Pancreas (tissue), 10 donors: Measurements from ENCODE around the gene TSHZ2. TPM values are rescaled to one million over a fixed set of nuclear protein-coding genes. Genes with fewer than 3 reads are reported as not detected.

Experiments used
- ATAC-seq, 4 donors: fragments of 200-7000 bp; cut with Tn5 transposase; one replicate each; pipeline versions ENCODE4 v1.8.0 to v1.9.1; 2020; ENCODE audit warnings: mild to moderate bottlenecking in 4 of 4, moderate library complexity in 4 of 4
- DNase-seq, 6 donors: peaks; one replicate each; pipeline ENCODE4 v3.0.0-alpha.2; 2020
- FAIRE-seq: peaks from 2 replicates; lab custom pipeline; 2012; peaks lifted over from hg19 to GRCh38; lab: Jason Lieb, UNC
- H3K27ac ChIP-seq, 4 donors: fragments of 200-600 bp; sonication (generic); 1 replicate in 3 of 4; 2 replicates in 1 of 4; pipeline versions ENCODE4 v1.5.0 to v1.8.0; 2020
- H3K27me3 ChIP-seq, 4 donors: fragments of 200-600 bp; one replicate each; pipeline ENCODE4 v1.8.0; 2021
- H3K36me3 ChIP-seq, 3 donors: fragments of 200-600 bp; sonication (generic) in 1 of 3; one replicate each; pipeline versions ENCODE4 v1.5.0 to v1.8.0; 2020 to 2021
- H3K4me1 ChIP-seq, 3 donors: fragments of 200-600 bp; one replicate each; pipeline ENCODE4 v1.8.0; 2021
- H3K4me3 ChIP-seq, 4 donors: fragments of 200-600 bp; sonication (generic) in 2 of 4; one replicate each; pipeline versions ENCODE4 v1.5.0 to v1.8.0; 2020 to 2021
- H3K9me3 ChIP-seq, 4 donors: fragments of 200-600 bp; one replicate each; pipeline ENCODE4 v1.8.0; 2021
- CTCF ChIP-seq, 4 donors: fragments of 200-600 bp; sonication (generic) in 3 of 4; IDR thresholded peaks; one replicate each; pipeline versions ENCODE4 v1.5.0 to v1.8.0; 2021; ENCODE audit warnings: antibody characterized with exemption in 4 of 4
- WGBS, 2 donors: extraction: QIAGEN DNeasy Blood & Tissue Kit; methylation state at CpG; one replicate each; pipeline ENCODE4 v1.1.7; 2013; 5-methylcytosine and 5-hydroxymethylcytosine counted together
- intact Hi-C, 3 donors: fragments of 100-400 bp; cut with DNase I; formaldehyde crosslinking; loops; one replicate each; pipeline versions ENCODE4 v1.11.1 to v1.14.2; 2022
- polyA plus RNA-seq, 2 donors: library from polyadenylated mRNA; stranded (reverse); fragments of 200-250 nt; gene quantifications; one replicate each; pipeline ENCODE4 v1.2.3, GENCODE V29; 2013
- total RNA-seq, 6 donors: library from RNA; stranded (reverse); fragmentation: NEBNext Ultra II Directional in 4 of 6; extraction: Animal tissue kit (Norgen Biotek cat#: 25700) in 4 of 6; gene quantifications; one replicate each; pipeline versions ENCODE4 v1.2.1 to v1.2.4, GENCODE V29; 2021 to 2023
- donor health status: healthy with polysubstance abuse.
- donor health status: DM: no; HTN: no; CAD: no; lungs with moderate emphysema.
- donor health status: DM: no; HTN: no; CAD: no.
- donor health status: control.
- donor health status: control.
- donor health status: Bipolar disorder and iron deficiency.
- donor health status: DM: yes; HTN: yes; CAD: no.
- donor health status: DM: no; HTN: no; CAD: no.
- donor health status: DM: no; HTN: no; CAD: no.
- donor health status: DM: yes; HTN: yes; CAD: no.

The TSHZ2 gene
- total and polyA plus RNA-seq, 8 donors, result 2.2 to 23.5 (median 4.5) TPM

- Histone ChIP-seq H3K36me3 (no peaks in the 10 kb centered on the region), H3K4me3 (no peak overlapping the region), H3K27ac (no peak overlapping the region), H3K9me3 (no peaks in the 10 kb centered on the region), H3K27me3 (no peaks in the 10 kb centered on the region), H3K4me1 (no peaks in the 10 kb centered on the region)
- no peak for ATAC-seq
- DNase-seq, result no peak
- intact Hi-C loops, result no loop called here
- TF ChIP-seq CTCF (IDR thresholded peaks at IDR 0.05), result no peak
- 69 to 75% methylated on average over 2 of the region's 2 CpGs for WGBS, 2 donors
- FAIRE-seq, result no peak
Measured at GRCh38 chr20:53097371-53097770, 125.2 kb downstream of the TSHZ2 start.

- H3K27ac ChIP-seq, result no peak overlapping the region
Measured at GRCh38 chr20:53097791-53098190, 125.6 kb downstream of the TSHZ2 start.

GRCh38 chr20:53098621-53099020 lies 126.5 kb downstream of the TSHZ2 start:
- intact Hi-C loops, result no loop called here
- ATAC-seq (no peak), FAIRE-seq (no peak), DNase-seq (no peak)
- no peaks in the 10 kb centered on the region for H3K9me3 ChIP-seq
- no peak overlapping the region for H3K27ac ChIP-seq
- TF ChIP-seq CTCF (IDR thresholded peaks at IDR 0.05), result no peak
- H3K27me3 ChIP-seq, result no peaks in the 10 kb centered on the region
- no peaks in the 10 kb centered on the region for H3K4me1 ChIP-seq
- WGBS, 2 donors, result 77 to 91% methylated on average over 1 of the region's 1 CpG
- no peaks in the 10 kb centered on the region for H3K36me3 ChIP-seq
- H3K4me3 ChIP-seq, result no peak overlapping the region

More at GRCh38 chr20:53097791-53098190, 125.6 kb downstream of the TSHZ2 start:
- WGBS, 2 donors, result 72 to 85% methylated on average over 4 of the region's 4 CpGs
- no peak for TF ChIP-seq CTCF (IDR thresholded peaks at IDR 0.05)
- DNase-seq (no peak), ATAC-seq (no peak), FAIRE-seq (no peak)
- Histone ChIP-seq H3K4me1 (no peaks in the 10 kb centered on the region), H3K36me3 (no peaks in the 10 kb centered on the region), H3K27me3 (no peaks in the 10 kb centered on the region), H3K9me3 (no peaks in the 10 kb centered on the region), H3K4me3 (no peak overlapping the region)
- intact Hi-C loops, result no loop called here

- Histone ChIP-seq H3K9me3 (no peaks in the 10 kb centered on the region), H3K4me1 (no peaks in the 10 kb centered on the region), H3K4me3 (no peak overlapping the region), H3K27ac (no peak overlapping the region), H3K27me3 (no peaks in the 10 kb centered on the region), H3K36me3 (no peaks in the 10 kb centered on the region)
- ATAC-seq (no peak), DNase-seq (no peak), FAIRE-seq (no peak)
- 56 to 58% methylated on average over 2 of the region's 2 CpGs for WGBS, 2 donors
- intact Hi-C loops, result no loop called here
- TF ChIP-seq CTCF (IDR thresholded peaks at IDR 0.05), result no peak
Measured at GRCh38 chr20:53099856-53100255, 127.7 kb downstream of the TSHZ2 start.

- 23 to 24% methylated on average over 3 of the region's 3 CpGs for WGBS, 2 donors
- H3K4me3 ChIP-seq, result no peak overlapping the region
- H3K36me3 ChIP-seq, result no peaks in the 10 kb centered on the region
- no peak overlapping the region for H3K27ac ChIP-seq
- DNase-seq (no peak), ATAC-seq (no peak), FAIRE-seq (no peak)
- intact Hi-C loops, result no loop called here
- no peak for TF ChIP-seq CTCF (IDR thresholded peaks at IDR 0.05)
- no peaks in the 10 kb centered on the region for H3K9me3 ChIP-seq
- no peaks in the 10 kb centered on the region for H3K4me1 ChIP-seq
- H3K27me3 ChIP-seq, result no peaks in the 10 kb centered on the region
Measured at GRCh38 chr20:53100476-53100911, 128.3 kb downstream of the TSHZ2 start.
